GM13977 (cell line): Measurements from ENCODE around the gene TMEM253.

ENCODE experiments used
- DNase-seq: peaks from one replicate; pipeline ENCODE4 v3.0.0; 2012; ENCODE audit warnings: low spot score
- in situ Hi-C: fragments of 300-500 bp; cut with MboI; formaldehyde crosslinking; loops from one replicate; pipeline ENCODE4 v1.12.0; 2022; ENCODE audit warnings: low sequenced_read_pairs, low pct_unique_long_range_greater_than_20kb, mixed read lengths, inconsistent platforms; ENCODE audit not compliant: unreplicated experiment
- TF ChIP-seq, protein P1 (sequence below): IDR thresholded peaks from 2 replicates; pipeline ENCODE4 v1.5.1; 2012; ENCODE audit warnings: mild to moderate bottlenecking, control low read depth; ENCODE audit not compliant: insufficient read depth; ENCODE audit errors: extremely low read depth, missing control alignments

TMEM253 gene

DNA sequence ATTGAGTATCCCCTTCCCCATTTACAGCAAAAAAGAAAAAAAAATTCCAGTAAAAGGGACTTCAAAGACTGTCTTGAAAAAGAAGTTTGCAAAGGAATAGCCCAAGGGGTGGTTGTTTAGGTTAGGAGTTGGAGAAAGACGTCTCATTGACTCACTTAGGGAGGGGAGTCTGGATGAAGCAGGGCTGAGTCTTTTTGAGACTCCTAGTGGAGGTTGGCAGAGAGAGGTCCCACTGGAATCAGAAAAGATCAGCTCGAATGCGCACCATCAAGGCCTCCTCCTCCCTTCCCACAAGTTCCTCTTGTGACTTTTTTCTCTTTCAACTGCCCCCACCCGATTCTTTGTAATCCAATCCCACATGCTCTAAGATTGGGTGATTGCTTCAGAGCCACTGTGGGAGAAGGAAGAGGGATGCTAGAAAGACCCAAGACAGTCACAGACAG lies 28.8 kb upstream of the TMEM253 start:
- TF ChIP-seq, protein P1, sequence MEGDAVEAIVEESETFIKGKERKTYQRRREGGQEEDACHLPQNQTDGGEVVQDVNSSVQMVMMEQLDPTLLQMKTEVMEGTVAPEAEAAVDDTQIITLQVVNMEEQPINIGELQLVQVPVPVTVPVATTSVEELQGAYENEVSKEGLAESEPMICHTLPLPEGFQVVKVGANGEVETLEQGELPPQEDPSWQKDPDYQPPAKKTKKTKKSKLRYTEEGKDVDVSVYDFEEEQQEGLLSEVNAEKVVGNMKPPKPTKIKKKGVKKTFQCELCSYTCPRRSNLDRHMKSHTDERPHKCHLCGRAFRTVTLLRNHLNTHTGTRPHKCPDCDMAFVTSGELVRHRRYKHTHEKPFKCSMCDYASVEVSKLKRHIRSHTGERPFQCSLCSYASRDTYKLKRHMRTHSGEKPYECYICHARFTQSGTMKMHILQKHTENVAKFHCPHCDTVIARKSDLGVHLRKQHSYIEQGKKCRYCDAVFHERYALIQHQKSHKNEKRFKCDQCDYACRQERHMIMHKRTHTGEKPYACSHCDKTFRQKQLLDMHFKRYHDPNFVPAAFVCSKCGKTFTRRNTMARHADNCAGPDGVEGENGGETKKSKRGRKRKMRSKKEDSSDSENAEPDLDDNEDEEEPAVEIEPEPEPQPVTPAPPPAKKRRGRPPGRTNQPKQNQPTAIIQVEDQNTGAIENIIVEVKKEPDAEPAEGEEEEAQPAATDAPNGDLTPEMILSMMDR: no peak
- in situ Hi-C loops: no loop called here
- DNase-seq: peak; percentile 33

DNA sequence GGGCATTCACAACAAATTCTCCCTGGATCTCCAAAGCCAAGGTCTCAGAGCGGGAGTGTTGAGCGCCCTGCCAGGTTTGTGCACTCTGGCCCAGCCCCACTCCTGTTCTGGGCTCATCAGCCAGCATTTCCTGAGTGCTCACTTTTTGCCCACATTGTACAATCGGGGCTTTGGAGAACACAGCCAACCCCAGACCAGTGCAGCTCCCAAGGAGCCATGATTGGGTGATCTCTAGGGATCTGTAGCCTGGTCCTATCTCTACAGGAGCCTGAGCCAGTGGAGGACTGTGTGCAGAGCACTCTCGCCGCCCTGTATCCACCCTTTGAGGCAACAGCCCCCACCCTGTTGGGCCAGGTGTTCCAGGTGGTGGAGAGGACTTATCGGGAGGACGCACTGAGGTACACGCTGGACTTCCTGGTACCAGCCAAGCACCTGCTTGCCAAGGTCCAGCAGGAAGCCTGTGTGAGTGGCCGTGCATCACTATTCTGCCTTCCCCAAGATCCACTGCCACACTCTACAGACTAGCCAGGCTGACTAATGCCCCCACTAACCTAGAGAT lies 28.0 kb upstream of the TMEM253 start:
- DNase-seq: peak; percentile 23
- in situ Hi-C loops: no loop called here
- TF ChIP-seq, protein P1: no peak

DNA sequence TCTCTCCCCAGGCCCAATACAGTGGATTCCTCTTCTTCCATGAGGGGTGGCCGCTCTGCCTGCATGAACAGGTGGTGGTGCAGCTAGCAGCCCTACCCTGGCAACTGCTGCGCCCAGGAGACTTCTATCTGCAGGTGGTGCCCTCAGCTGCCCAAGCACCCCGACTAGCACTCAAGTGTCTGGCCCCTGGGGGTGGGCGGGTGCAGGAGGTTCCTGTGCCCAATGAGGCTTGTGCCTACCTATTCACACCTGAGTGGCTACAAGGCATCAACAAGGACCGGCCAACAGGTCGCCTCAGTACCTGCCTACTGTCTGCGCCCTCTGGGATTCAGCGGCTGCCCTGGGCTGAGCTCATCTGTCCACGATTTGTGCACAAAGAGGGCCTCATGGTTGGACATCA lies 26.9 kb upstream of the TMEM253 start:
- DNase-seq: peak; percentile 14
- TF ChIP-seq, protein P1: no peak
- in situ Hi-C loops: no loop called here

DNA sequence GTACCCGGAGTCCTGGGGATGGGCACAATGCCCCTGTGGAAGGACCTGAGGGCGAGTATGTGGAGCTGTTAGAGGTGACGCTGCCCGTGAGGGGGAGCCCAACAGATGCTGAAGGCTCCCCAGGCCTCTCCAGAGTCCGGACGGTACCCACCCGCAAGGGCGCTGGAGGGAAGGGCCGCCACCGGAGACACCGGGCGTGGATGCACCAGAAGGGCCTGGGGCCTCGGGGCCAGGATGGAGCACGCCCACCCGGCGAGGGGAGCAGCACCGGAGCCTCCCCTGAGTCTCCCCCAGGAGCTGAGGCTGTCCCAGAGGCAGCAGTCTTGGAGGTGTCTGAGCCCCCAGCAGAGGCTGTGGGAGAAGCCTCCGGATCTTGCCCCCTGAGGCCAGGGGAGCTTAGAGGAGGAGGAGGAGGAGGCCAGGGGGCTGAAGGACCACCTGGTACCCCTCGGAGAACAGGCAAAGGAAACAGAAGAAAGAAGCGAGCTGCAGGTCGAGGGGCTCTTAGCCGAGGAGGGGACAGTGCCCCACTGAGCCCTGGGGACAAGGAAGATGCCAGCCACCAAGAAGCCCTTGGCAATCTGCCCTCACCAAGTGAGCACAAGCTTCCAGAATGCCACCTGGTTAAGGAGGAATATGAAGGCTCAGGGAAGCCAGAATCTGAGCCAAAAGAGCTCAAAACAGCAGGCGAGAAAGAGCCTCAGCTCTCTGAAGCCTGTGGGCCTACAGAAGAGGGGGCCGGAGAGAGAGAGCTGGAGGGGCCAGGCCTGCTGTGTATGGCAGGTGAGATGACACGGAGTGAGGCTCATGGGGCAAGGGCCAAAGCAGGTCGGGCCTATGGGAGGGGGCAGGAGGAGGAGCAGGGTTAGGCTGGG lies 26.2 kb upstream of the TMEM253 start:
- peak; percentile 19 for DNase-seq
- in situ Hi-C loops: no loop called here
- TF ChIP-seq, protein P1: no peak

DNA sequence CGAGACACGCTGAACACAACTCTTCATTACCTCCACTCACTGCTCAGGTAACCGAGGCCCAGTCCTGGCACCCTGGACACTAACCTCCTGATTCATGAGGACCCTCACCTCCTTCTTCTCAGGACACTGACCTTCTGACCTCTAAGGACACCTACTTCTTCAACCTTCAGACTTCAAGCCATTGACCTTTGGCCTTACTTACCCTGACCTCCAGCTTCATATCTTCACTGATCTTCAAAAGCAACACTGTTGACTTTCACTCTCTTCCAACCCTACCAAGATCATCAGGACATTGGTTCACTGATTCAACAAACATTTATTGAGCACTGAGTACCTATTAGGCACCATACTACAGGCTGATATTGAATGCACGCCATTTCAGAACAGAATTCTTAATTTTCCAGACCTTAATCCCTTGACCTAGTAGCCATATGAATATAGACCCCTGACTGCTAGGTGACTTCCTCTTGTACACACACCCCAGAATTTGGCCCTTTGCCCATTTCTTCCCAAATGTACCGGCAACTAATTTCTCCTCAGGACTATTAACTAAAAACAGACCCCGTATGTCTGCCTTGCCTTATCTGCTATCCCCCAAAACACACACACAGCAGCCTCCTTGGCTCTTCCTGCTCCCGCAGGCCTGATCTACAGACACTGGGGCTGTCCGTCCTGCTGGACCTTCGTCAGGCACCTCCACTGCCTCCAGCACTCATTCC lies 25.0 kb upstream of the TMEM253 start:
- TF ChIP-seq, protein P1: no peak
- DNase-seq: peak; percentile 21
- in situ Hi-C loops: no loop called here

DNA sequence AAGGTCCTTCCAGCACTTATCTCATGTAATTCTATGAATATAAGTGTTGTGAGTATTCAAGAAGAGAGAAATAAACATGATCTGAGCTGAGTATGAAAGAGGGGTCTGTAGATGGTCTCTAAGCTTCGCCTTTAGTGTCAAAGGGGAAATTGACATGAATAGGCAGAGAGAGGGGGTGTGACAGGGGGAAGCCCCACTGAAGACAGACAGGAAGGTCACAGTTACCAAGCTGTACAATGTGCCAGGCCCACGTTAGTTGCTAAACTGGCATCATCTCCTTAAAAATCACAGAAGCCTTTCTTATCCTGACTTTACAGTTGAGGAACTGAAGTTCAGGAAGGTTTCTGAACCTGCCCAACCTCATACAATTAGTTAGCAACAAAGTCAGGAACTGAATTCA lies 23.2 kb upstream of the TMEM253 start:
- TF ChIP-seq, protein P1: no peak
- DNase-seq: peak; percentile 25
- in situ Hi-C loops: no loop called here
